K562 (cell line): ENCODE measurements around the gene TMEM243. TPM values are rescaled to one million over a fixed set of nuclear protein-coding genes. Genes with fewer than 3 reads are reported as not detected.
A peak's percentile ranks its signal among the peaks of the same experiment; 100 is the strongest.

Source experiments
- ATAC-seq: fragments of 200-7000 bp; cut with Tn5 transposase; 3 replicates; pipeline ENCODE4 v1.9.1; 2020; ENCODE audit warnings: moderate library complexity
- BruUV-seq: library from RNA; stranded (reverse); fragments of 400-500 nt; replicated peaks from 2 replicates; lab custom pipeline; 2021; lab: Mats Ljungman, UMichigan
- CTCF ChIA-PET: fragments of 300-600 bp; formaldehyde crosslinking; extraction: SDS; loops from one replicate; lab custom pipeline; 2021; ENCODE audit warnings: low intra/inter-chr PET ratio; lab: Yijun Ruan, JAX
- POLR2A ChIA-PET: fragments of 300-600, 350-650 bp; sonication (Branson Sonifier 250); formaldehyde crosslinking; extraction: SDS; loops from one replicate; lab custom pipeline; 2021; ENCODE audit warnings: antibody characterized with exemption, inconsistent platforms; lab: Yijun Ruan, JAX
- DNase-seq, 4 experiments: peaks; one replicate each; pipeline versions ENCODE4 v3.0.0 to v3.0.0-alpha.2; 2011 to 2018; ENCODE audit warnings: low spot score in 3 of 4, mixed read lengths in 3 of 4; ENCODE audit errors: extremely low read depth in 1 of 4
- FAIRE-seq: peaks from 2 replicates; lab custom pipeline; 2011; peaks lifted over from hg19 to GRCh38; lab: Jason Lieb, UNC
- H2AFZ ChIP-seq: 2 replicates; pipeline ENCODE4 v1.6.0; 2011; ENCODE audit warnings: low read depth, low read length, control low read depth, inconsistent platforms
- H3K27ac ChIP-seq: fragments of 200-600 bp; 3 replicates; pipeline ENCODE4 v1.8.0; 2011; ENCODE audit warnings: low read depth, mild to moderate bottlenecking, control low read depth, inconsistent platforms, low read length, moderate library complexity, mixed read lengths; ENCODE audit errors: extremely low read depth
- H3K27me3 ChIP-seq, 2 experiments: fragments of 300-600 bp in 1 of 2; 2 replicates in 1 of 2; 3 replicates in 1 of 2; pipeline versions ENCODE4 v1.6.0 to v1.8.0; 2011; ENCODE audit warnings: inconsistent platforms in 2 of 2, low read length in 2 of 2, mild to moderate bottlenecking in 1 of 2, mixed read lengths in 1 of 2, moderate library complexity in 1 of 2; ENCODE audit not compliant: control insufficient read depth in 2 of 2, insufficient read depth in 2 of 2
- H3K36me3 ChIP-seq: fragments of 300-600 bp; 3 replicates; pipeline ENCODE4 v1.8.0; 2011; ENCODE audit warnings: mild to moderate bottlenecking, low read length, inconsistent platforms; ENCODE audit not compliant: control insufficient read depth, insufficient read depth
- H3K4me1 ChIP-seq, 2 experiments: fragments of 200-600 bp in 1 of 2; replicated peaks in 1 of 2; 2 replicates in 1 of 2; 3 replicates in 1 of 2; pipeline versions ENCODE4 v1.5.1 to v1.8.0; 2011; ENCODE audit warnings: inconsistent platforms in 2 of 2, low read length in 2 of 2, mild to moderate bottlenecking in 1 of 2, mixed read lengths in 1 of 2, moderate library complexity in 1 of 2; ENCODE audit not compliant: control insufficient read depth in 2 of 2, insufficient read depth in 2 of 2
- H3K4me2 ChIP-seq: 2 replicates; pipeline ENCODE4 v1.6.1; 2011; ENCODE audit warnings: low read length, control low read depth, inconsistent platforms, mixed read lengths; ENCODE audit not compliant: insufficient read depth
- H3K4me3 ChIP-seq: fragments of 200-600 bp; sonication (generic), shearing (Covaris generic); 2 replicates; pipeline ENCODE4 v1.5.1; 2016; ENCODE audit warnings: control low read depth, inconsistent platforms
- H3K79me2 ChIP-seq: fragments of 200-600 bp; 3 replicates; pipeline ENCODE4 v1.8.0; 2011; ENCODE audit warnings: low read length, inconsistent platforms; ENCODE audit not compliant: control insufficient read depth, insufficient read depth
- H3K9ac ChIP-seq, 2 experiments: 2 replicates each; pipeline versions ENCODE4 v1.6.0 to v1.6.1; 2011; ENCODE audit warnings: low read depth in 2 of 2, low read length in 2 of 2, control low read depth in 1 of 2, inconsistent platforms in 1 of 2, mild to moderate bottlenecking in 1 of 2, mixed read lengths in 1 of 2; ENCODE audit not compliant: insufficient read depth in 1 of 2
- H3K9me1 ChIP-seq: one replicate; pipeline ENCODE4 v1.6.0; 2011; ENCODE audit warnings: inconsistent platforms, mild to moderate bottlenecking, low read length, moderate library complexity; ENCODE audit not compliant: control insufficient read depth, insufficient read depth
- H3K9me3 ChIP-seq: replicated peaks from 2 replicates; pipeline ENCODE4 v1.5.1; 2011; ENCODE audit warnings: low read depth, low read length, inconsistent platforms; ENCODE audit not compliant: control insufficient read depth, insufficient read depth
- H4K20me1 ChIP-seq: replicated peaks from 2 replicates; pipeline ENCODE4 v1.6.1; 2011; ENCODE audit warnings: low read length, inconsistent platforms, mixed read lengths; ENCODE audit not compliant: control insufficient read depth, insufficient read depth
- AFF1 ChIP-seq, 2 experiments: fragments of 450-650 bp; IDR thresholded peaks; 2 replicates each; pipeline ENCODE4 v1.6.1; 2018; ENCODE audit warnings: mild to moderate bottlenecking in 2 of 2, low read depth in 1 of 2; ENCODE audit not compliant: partially characterized antibody in 2 of 2
- ARID1B ChIP-seq: fragments of 450-650 bp; IDR thresholded peaks from 2 replicates; pipeline ENCODE4 v1.6.1; 2016; ENCODE audit warnings: antibody characterized with exemption, mild to moderate bottlenecking, inconsistent platforms
- SPI1 ChIP-seq: IDR thresholded peaks from 2 replicates; pipeline ENCODE4 v1.6.1; 2011; ENCODE audit warnings: low read depth, low read length, control low read depth, borderline replicate concordance
- TEAD4 ChIP-seq, 2 experiments: sonication (generic) in 1 of 2; formaldehyde crosslinking in 1 of 2; IDR thresholded peaks; 2 replicates each; pipeline versions ENCODE4 v1.6.1 to v1.8.0; 2012 to 2022; ENCODE audit warnings: borderline replicate concordance in 1 of 2, inconsistent platforms in 1 of 2, low read length in 1 of 2, mild to moderate bottlenecking in 1 of 2, missing genetic modification reagents in 1 of 2
- WGBS: fragments of 100-300 bp; shearing (Covaris generic); methylation state at CpG from one replicate; pipeline ENCODE4 v1.1.6; 2016; ENCODE audit warnings: low coverage, mixed read lengths; ENCODE audit not compliant: insufficient coverage; ENCODE audit errors: missing lambda C conversion rate; 5-methylcytosine and 5-hydroxymethylcytosine counted together
- in situ Hi-C: fragments of 300-500 bp; cut with MboI; formaldehyde crosslinking; loops from 4 replicates; pipeline ENCODE4 v1.15.0; 2018; ENCODE audit warnings: inconsistent platforms, mixed read lengths
- intact Hi-C: fragments of 100-400 bp; cut with micrococcal nuclease; formaldehyde crosslinking; loops from 2 replicates; pipeline ENCODE4 v1.14.2; 2022
- polyA plus RNA-seq, 8 experiments: library from polyadenylated mRNA; depleted of rRNA in 4 of 8; stranded (reverse) in 5 of 8; unstranded in 3 of 8; fragments of >200 nt; fragmentation: Nextera tagmentation in 2 of 8; fragmentation: Illumina TruSeq in 1 of 8; extraction: Ambion mirVana in 2 of 8; extraction: Trizol in 1 of 8; gene quantifications; 2 replicates each; pipeline versions ENCODE4 v1.2.1 to v1.2.3, GENCODE V29; 2011 to 2014; ENCODE audit warnings: inconsistent platforms in 1 of 8, missing spikeins in 1 of 8
- total RNA-seq, 7 experiments: library from RNA; depleted of rRNA in 6 of 7; stranded (reverse); fragments of >200 nt in 6 of 7; fragmentation: Illumina TruSeq in 2 of 7; extraction: Trizol in 2 of 7; gene quantifications; 2 replicates each; pipeline versions ENCODE4 v1.2.1 to v1.2.3, GENCODE V29; 2011 to 2021; ENCODE audit warnings: low replicate concordance in 1 of 7
- TF ChIP-seq, protein P1 (sequence below), 2 experiments: fragments of 250-450 bp in 1 of 2; fragments of 450-650 bp in 1 of 2; sonication (Bioruptor Pico) in 1 of 2; IDR thresholded peaks; 2 replicates each; pipeline versions ENCODE4 v1.6.1 to v1.8.0; 2016 to 2021; ENCODE audit warnings: mild to moderate bottlenecking in 2 of 2, moderate library complexity in 2 of 2, missing compliant biosample characterization in 1 of 2, missing genetic modification characterization in 1 of 2

Gene TMEM243
- total and polyA plus RNA-seq, 9 of the 15 experiments (the other 6 are each of a cell fraction or from before 2014, with no cell fraction given), result 3.9 to 8.6 (median 6.1) TPM

GRCh38 chr7:87212498-87212897 lies 7.0 kb downstream of the TMEM243 start:
- Histone ChIP-seq H3K9ac (no peak overlapping the region), H3K79me2 (no peaks in the 10 kb centered on the region), H2AFZ (no peak overlapping the region), H3K27ac (no peak overlapping the region), H3K4me2 (no peak overlapping the region), H3K9me1 (no peaks in the 10 kb centered on the region), H3K36me3 (no peaks in the 10 kb centered on the region), H3K9me3 (no peaks in the 10 kb centered on the region), H4K20me1 (no peaks in the 10 kb centered on the region), H3K4me3 (no peak overlapping the region), H3K27me3 (no peaks in the 10 kb centered on the region), H3K4me1 (peaks cover 0 to 2% of the 10 kb centered on the region in 2 experiments; a peak in 2 of 5 replicates)
- WGBS, result 4% methylated on average over 1 of the region's 1 CpG
- no TSS peak for BruUV-seq
- in situ Hi-C loops (no loop called here), intact Hi-C loops (loop anchor here (10.0 kb wide), 1 partner anchor 662 kb away; the partner anchor contains the start of genes DBF4 and SLC25A40)
- ChIA-PET POLR2A (interaction anchor here (1.0 to 3.3 kb wide), 4 partner anchors 9 to 14 kb away, joined by 3 to 18 read pairs (median 4); no protein-coding TSS in a partner anchor), CTCF (no interaction called here)
- TF ChIP-seq AFF1 (IDR thresholded peaks at IDR 0.05; ENCODE audit: low read depth in 1 of 2, partially characterized antibody in 2 of 2), result no peak
- TF ChIP-seq, protein P1, sequence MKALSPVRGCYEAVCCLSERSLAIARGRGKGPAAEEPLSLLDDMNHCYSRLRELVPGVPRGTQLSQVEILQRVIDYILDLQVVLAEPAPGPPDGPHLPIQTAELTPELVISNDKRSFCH (CRISPR knock-in tag; IDR thresholded peaks at IDR 0.05), result no peak
- TF ChIP-seq, protein P1 (tag; IDR thresholded peaks at IDR 0.05), result no peak
- TF ChIP-seq SPI1, result peak; percentile 94
- TF ChIP-seq TEAD4 (IDR thresholded peaks at IDR 0.05; ENCODE audit: low read length), result peak; percentile 44; the same call in 1 of the 2 replicates
- no peak for TF ChIP-seq TEAD4 (CRISPR knock-in tag; IDR thresholded peaks at IDR 0.05; ENCODE audit: borderline replicate concordance)
- TF ChIP-seq ARID1B, result 0 out of 2 replicates have a peak, but pooled peaks have one; percentile 18
- DNase-seq (no peak), ATAC-seq (peak; percentile 11; the same call in 2 of the 3 replicates), FAIRE-seq (no peak)
